ENCODE results near the gene DOCK10.
A peak's percentile ranks its signal among the peaks of the same experiment; 100 is the strongest.

Gene DOCK10

GRCh38 chr2:225011585-225011984 is 30.7 kb downstream of the DOCK10 start:
- no peak for DNase-seq (ENCODE audit: low read depth)

- DNase-seq (ENCODE audit: low read depth) = peak; percentile 49
These were observed 31.5 kb downstream of the DOCK10 start for GRCh38 chr2:225010804-225011203.

- no peak for DNase-seq (ENCODE audit: low read depth)
These were observed 32.5 kb downstream of the DOCK10 start for GRCh38 chr2:225009768-225010167.

- no peak for DNase-seq (ENCODE audit: low read depth)
These were observed 33.3 kb downstream of the DOCK10 start for GRCh38 chr2:225008935-225009334.

- no peak for DNase-seq (ENCODE audit: low read depth)
These were observed 34.0 kb downstream of the DOCK10 start for GRCh38 chr2:225008179-225008856.

- no peak for DNase-seq (ENCODE audit: low read depth)
These were observed 35.5 kb downstream of the DOCK10 start for GRCh38 chr2:225006730-225007129.

- DNase-seq (ENCODE audit: low read depth) = peak; percentile 58
These were observed 37.7 kb downstream of the DOCK10 start for GRCh38 chr2:225004597-225004996.

GRCh38 chr2:225002656-225003045 is 39.6 kb downstream of the DOCK10 start:
- no peak for DNase-seq (ENCODE audit: low read depth)

GRCh38 chr2:225002039-225002655 is 40.1 kb downstream of the DOCK10 start:
- DNase-seq (ENCODE audit: low read depth) = peak; percentile 82

GRCh38 chr2:224999754-225000153 is 42.5 kb downstream of the DOCK10 start:
- DNase-seq (ENCODE audit: low read depth) = no peak

- no peak for DNase-seq (ENCODE audit: low read depth)
These were observed 42.9 kb downstream of the DOCK10 start for GRCh38 chr2:224999321-224999720.

GRCh38 chr2:224997802-224998201 is 44.5 kb downstream of the DOCK10 start:
- DNase-seq (ENCODE audit: low read depth) = peak; percentile 36

GRCh38 chr2:224995419-224995818 is 46.8 kb downstream of the DOCK10 start:
- no peak for DNase-seq (ENCODE audit: low read depth)

GRCh38 chr2:224994242-224994823 is 47.9 kb downstream of the DOCK10 start:
- DNase-seq (ENCODE audit: low read depth) = no peak

- DNase-seq (ENCODE audit: low read depth) = no peak
These were observed 51.6 kb downstream of the DOCK10 start for GRCh38 chr2:224990710-224991109.

GRCh38 chr2:224987733-224988132 is 54.5 kb downstream of the DOCK10 start:
- no peak for DNase-seq (ENCODE audit: low read depth)

GRCh38 chr2:224986477-224986876 is 55.8 kb downstream of the DOCK10 start:
- DNase-seq (ENCODE audit: low read depth) = no peak

- DNase-seq (ENCODE audit: low read depth) = no peak
These were observed 57.6 kb downstream of the DOCK10 start for GRCh38 chr2:224984637-224985036.

GRCh38 chr2:224983712-224984554 is 58.3 kb downstream of the DOCK10 start:
- peak; percentile 57 for DNase-seq (ENCODE audit: low read depth)

GRCh38 chr2:224982910-224983711 is 59.2 kb downstream of the DOCK10 start:
- DNase-seq (ENCODE audit: low read depth) = peak; percentile 92

- DNase-seq (ENCODE audit: low read depth) = no peak
These were observed 60.0 kb downstream of the DOCK10 start for GRCh38 chr2:224982226-224982625.

All from fibroblast of the conjunctiva (primary cell).